Measurements from ENCODE around the gene TSPOAP1. TPM values are rescaled to one million over a fixed set of nuclear protein-coding genes. Genes with fewer than 3 reads are reported as not detected.

Gene TSPOAP1
- total RNA-seq, 2 experiments from 2014 or later, result 21.6 to 22.7 TPM

DNA sequence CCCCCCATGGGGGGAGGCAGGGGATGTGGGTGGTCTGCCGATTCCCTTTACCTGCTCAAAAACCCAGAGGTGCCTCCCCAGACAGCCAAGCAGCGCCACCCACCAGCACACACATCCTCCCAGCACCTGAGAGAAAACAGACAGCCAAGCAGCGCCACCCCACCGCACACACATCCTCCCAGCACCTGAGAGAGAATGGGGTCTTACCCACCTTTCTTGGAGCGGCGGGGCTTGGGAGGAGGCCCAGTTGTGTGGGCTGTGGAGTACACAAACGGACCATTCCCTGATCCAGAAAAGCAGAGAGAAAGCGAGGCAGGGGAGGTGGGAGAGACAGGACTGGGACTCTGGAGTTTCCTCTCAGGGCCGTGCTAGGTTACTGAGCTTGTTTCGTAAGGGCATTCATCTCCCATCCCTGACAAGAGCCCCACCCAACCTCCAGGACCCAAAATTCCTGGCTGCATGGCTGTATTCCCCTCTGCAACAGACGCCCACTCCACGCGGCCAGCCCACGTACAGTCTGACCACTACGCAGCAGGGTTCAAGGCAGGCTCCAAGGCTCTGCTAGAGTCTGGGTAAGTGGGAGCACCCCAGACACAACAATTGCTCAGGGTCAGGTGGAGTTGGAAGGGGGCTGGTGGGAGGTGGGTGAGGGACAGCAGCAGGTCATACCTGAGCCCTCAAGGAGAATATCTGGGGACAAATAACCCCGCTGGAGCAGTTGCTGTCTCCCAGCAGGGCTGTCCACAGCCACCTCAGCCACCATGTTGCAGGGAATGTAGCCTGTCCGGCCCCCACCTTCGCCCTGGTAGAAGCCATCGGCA is 22.3 kb downstream of the TSPOAP1 start:
- Mint-ChIP-seq H3K4me3 (no peak overlapping the region), H3K27me3 (no peaks in the 10 kb centered on the region), H3K4me1 (ENCODE audit: low read depth) (peaks cover 5% of the 10 kb centered on the region), H3K36me3 (no peaks in the 10 kb centered on the region), H3K27ac (no peak overlapping the region), H3K9me3 (no peaks in the 10 kb centered on the region)
- intact Hi-C loops (cut with micrococcal nuclease), result no loop called here
- no peak for DNase-seq
- CTCF ChIA-PET, result interaction anchor here (0.9 to 6.7 kb wide), 6 partner anchors 10 to 186 kb away, joined by 3 to 76 read pairs (median 10); partner anchors contain the start of genes HSF5 and RNF43
- POLR2A ChIA-PET, result no interaction called here

DNA sequence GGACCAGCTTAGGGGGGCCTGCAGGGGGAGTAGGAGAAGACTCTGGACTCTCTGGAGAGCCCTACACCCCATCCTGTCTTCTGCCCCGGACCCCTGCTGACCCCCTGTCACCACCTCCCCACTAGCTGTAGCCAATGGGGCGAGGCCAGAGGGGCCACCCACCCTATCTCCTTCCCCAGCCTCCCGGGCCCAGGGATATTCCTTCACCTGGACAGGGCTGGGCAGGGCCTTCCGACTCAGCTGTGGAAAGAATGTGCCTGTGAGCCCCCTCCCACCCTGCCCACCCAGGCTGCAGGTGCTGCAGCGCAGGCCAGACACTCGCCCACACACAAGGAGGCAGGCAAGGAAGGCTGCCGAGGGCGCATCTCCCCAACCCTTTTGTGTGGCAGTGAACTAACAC is 23.0 kb downstream of the TSPOAP1 start:
- Mint-ChIP-seq H3K36me3 (no peaks in the 10 kb centered on the region), H3K27me3 (no peaks in the 10 kb centered on the region), H3K4me1 (ENCODE audit: low read depth) (peaks cover 5% of the 10 kb centered on the region), H3K27ac (no peak overlapping the region), H3K9me3 (no peaks in the 10 kb centered on the region), H3K4me3 (no peak overlapping the region)
- CTCF ChIA-PET, result interaction anchor here (0.9 to 6.7 kb wide), 10 partner anchors 10 to 187 kb away, joined by 3 to 76 read pairs (median 6); partner anchors contain the start of genes HSF5 and RNF43
- POLR2A ChIA-PET, result interaction anchor here (1.1 to 1.5 kb wide), 2 partner anchors 12 to 22 kb away, joined by 4 to 6 read pairs; no protein-coding TSS in a partner anchor
- intact Hi-C loops (cut with micrococcal nuclease), result no loop called here
- no peak for DNase-seq

DNA sequence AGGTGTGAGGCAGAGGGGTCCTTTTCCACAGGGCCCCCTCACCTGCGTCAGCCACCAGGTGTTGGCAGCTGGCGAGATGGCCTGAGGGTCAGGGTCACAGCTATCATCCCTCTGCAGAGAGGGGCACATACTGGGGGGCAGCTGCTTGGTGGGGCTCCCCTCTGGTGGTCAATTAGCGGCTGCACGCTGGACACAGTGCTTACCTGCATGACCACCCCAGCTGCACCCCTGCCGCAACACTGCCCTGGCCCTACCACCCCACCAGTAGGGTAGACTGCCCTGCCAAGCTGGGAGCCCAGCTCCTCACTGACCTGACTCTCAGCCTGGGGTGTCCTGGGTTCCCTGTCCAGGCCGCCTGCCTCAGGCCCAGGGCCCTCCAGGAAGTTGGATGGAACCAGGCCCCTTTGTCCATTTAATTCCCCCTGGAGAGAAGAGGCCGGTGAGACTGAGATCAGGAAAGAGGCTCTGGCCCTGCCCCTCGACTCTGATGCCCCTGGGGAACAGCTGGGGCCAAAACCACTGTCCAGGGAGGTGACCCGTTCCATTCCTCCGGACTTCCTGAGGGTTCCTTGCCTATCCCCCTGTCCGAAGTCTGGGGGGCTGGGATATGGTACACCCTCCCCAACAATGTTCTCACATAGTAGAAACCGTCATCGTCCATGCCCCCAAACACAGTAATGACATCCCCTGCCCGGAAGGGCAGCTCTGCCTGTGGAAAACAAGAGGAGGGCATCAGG is 23.7 kb downstream of the TSPOAP1 start:
- no peaks in the 10 kb centered on the region for H3K9me3 Mint-ChIP-seq
- H3K4me3 Mint-ChIP-seq, result no peak overlapping the region
- intact Hi-C loops (cut with micrococcal nuclease), result loop anchor here (1.0 to 5.0 kb wide), 2 partner anchors 112 to 142 kb away; partner anchors contain the start of gene RNF43
- ChIA-PET POLR2A (interaction anchor here (1.0 to 1.5 kb wide), 3 partner anchors 13 to 47 kb away, joined by 3 to 6 read pairs (median 4); partner anchors contain the start of gene SUPT4H1), CTCF (interaction anchor here (0.5 to 6.7 kb wide), 28 partner anchors 9 to 273 kb away, joined by 3 to 76 read pairs (median 6); partner anchors contain the start of genes HSF5, RNF43 and SUPT4H1)
- no peaks in the 10 kb centered on the region for H3K36me3 Mint-ChIP-seq
- no peak overlapping the region for H3K27ac Mint-ChIP-seq
- no peak for DNase-seq
- no peaks in the 10 kb centered on the region for H3K27me3 Mint-ChIP-seq
- peaks cover 5% of the 10 kb centered on the region for H3K4me1 Mint-ChIP-seq (ENCODE audit: low read depth)

DNA sequence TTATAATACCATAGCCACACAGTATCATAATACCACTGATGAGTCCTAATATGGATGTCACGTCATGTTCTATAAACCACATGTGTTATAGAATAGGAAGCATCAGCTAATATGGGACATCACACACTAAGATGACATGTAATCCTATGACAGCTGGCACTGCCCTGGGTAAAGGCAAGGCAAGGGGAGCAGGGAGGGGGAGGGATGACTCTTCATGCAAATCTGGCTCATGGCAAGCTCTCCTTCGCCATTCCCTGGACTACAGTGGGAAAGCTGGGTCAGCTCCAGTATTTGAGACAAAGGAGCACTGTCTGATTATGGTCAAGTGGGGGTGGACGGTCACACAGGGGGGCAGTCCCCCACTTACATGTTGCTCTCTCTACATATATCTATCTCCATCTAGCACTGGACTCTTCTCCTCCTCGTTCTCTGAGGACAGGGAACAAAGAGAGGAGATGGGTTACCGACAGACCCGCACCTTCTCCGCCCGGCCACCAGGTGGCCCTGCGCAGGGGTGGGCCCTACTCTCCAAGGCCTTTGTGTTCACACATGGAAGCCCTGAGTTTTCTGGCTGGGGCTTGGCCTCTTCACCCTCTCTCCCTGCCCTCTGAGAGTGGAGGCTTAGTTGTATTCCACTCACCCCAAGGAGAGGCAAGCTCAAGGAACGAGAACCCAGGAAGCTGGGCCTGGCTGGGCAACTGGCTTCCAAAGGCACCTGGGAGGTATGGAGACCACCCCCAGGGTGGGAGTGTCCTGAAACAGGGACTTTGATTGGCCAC is 24.4 kb downstream of the TSPOAP1 start:
- Mint-ChIP-seq H3K36me3 (no peaks in the 10 kb centered on the region), H3K4me1 (ENCODE audit: low read depth) (peaks cover 5% of the 10 kb centered on the region), H3K9me3 (no peaks in the 10 kb centered on the region), H3K27ac (no peak overlapping the region), H3K4me3 (no peak overlapping the region), H3K27me3 (no peaks in the 10 kb centered on the region)
- peak; percentile 72 for DNase-seq
- intact Hi-C loops (cut with micrococcal nuclease), result loop anchor here (1.0 to 5.0 kb wide), 2 partner anchors 113 to 143 kb away; partner anchors contain the start of gene RNF43
- CTCF ChIA-PET, result interaction anchor here (0.6 to 6.7 kb wide), 40 partner anchors 8 to 666 kb away, joined by 3 to 76 read pairs (median 5); partner anchors contain the start of genes HSF5, RNF43 and SUPT4H1
- POLR2A ChIA-PET, result interaction anchor here (0.6 to 1.5 kb wide), 4 partner anchors 13 to 299 kb away, joined by 3 to 6 read pairs (median 4); partner anchors contain the start of gene SUPT4H1

DNA sequence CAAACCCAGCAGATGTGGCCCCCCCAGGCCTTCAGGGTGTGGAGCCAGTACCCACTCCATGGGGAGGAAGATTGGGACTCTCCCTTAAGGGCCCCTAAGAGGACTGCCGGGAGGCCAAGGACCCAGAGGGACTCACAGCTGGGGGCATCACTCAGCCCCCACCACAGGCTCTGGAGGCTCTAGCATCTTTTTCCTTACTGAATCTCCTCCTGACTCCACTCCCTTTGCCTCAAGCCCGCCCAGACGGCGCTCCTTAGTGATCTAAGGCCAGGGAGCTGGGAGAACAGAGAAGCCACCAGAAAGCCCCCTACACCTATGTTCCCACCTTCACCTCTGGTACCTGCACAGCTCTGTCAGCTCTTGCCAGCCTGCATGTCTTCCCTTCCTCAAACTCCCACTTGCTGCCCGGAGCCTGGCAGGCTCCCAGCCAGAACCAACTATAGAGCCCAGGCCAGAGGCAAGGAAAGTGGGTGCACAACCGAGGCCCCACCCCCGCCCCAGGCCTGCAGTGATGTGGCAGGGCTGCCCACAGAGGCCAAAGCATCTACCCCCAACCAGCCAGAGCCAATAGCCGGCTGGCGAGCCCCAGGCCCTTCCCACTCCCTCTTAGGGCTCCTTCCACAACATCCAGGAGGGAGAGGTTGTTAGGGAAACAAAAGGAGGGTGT is 25.5 kb downstream of the TSPOAP1 start:
- intact Hi-C loops (cut with micrococcal nuclease), result loop anchor here (5.0 kb wide), 1 partner anchor 114 kb away; the partner anchor contains the start of gene RNF43
- H3K9me3 Mint-ChIP-seq, result no peaks in the 10 kb centered on the region
- no peak for DNase-seq
- H3K27me3 Mint-ChIP-seq, result no peaks in the 10 kb centered on the region
- CTCF ChIA-PET, result interaction anchor here (0.7 to 6.7 kb wide), 19 partner anchors 9 to 185 kb away, joined by 3 to 76 read pairs (median 8); partner anchors contain the start of genes HSF5, RNF43 and SUPT4H1
- peaks cover 5% of the 10 kb centered on the region for H3K4me1 Mint-ChIP-seq (ENCODE audit: low read depth)
- no peak overlapping the region for H3K27ac Mint-ChIP-seq
- POLR2A ChIA-PET, result no interaction called here
- no peaks in the 10 kb centered on the region for H3K36me3 Mint-ChIP-seq
- no peak overlapping the region for H3K4me3 Mint-ChIP-seq

DNA sequence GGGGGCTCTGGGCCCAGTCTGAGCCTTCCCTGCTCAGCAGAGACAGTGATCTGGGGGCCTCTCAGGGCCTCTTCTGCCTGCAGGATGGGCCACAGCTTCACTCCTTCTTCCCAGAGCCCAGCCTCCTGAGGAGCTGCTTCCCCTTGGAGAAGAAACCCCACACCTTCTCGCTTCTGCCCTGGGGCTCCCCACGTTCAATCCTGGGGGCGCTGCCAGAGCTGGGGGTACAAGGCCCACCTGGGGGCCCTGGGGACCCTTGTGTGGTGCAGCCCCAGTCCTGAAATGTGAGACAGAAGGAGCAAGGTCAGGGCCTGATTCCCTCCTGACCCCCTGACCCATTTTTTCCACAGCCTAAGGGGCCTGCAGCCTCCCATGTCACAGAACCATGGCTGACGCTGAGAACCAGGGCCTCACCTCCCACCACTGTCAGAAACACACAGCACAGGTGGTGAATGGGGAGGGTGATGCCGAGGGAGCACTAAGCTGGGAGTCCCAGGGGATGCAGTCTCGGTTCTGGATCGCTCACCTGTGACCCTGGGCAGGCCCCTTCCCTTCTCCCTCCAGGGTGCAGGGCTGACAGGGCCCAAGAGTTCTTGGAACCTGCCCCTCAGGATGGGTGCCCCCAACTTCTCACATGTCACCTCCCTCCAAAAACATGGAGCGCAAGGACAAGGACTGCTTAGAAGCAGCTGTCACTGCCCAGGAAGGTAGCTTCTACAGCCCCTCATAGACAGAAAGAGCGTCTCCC is 26.2 kb downstream of the TSPOAP1 start:
- POLR2A ChIA-PET, result interaction anchor here (1.2 kb wide), 1 partner anchor 15 kb away, joined by 3 read pairs; no protein-coding TSS in a partner anchor
- Mint-ChIP-seq H3K4me1 (ENCODE audit: low read depth) (peaks cover 5% of the 10 kb centered on the region), H3K36me3 (no peaks in the 10 kb centered on the region), H3K27me3 (no peaks in the 10 kb centered on the region), H3K9me3 (no peaks in the 10 kb centered on the region), H3K27ac (no peak overlapping the region), H3K4me3 (no peak overlapping the region)
- CTCF ChIA-PET, result interaction anchor here (0.8 to 6.7 kb wide), 4 partner anchors 14 to 185 kb away, joined by 3 to 76 read pairs (median 14); partner anchors contain the start of genes HSF5 and RNF43
- no peak for DNase-seq
- intact Hi-C loops (cut with micrococcal nuclease), result loop anchor here (5.0 kb wide), 1 partner anchor 115 kb away; the partner anchor contains the start of gene RNF43

DNA sequence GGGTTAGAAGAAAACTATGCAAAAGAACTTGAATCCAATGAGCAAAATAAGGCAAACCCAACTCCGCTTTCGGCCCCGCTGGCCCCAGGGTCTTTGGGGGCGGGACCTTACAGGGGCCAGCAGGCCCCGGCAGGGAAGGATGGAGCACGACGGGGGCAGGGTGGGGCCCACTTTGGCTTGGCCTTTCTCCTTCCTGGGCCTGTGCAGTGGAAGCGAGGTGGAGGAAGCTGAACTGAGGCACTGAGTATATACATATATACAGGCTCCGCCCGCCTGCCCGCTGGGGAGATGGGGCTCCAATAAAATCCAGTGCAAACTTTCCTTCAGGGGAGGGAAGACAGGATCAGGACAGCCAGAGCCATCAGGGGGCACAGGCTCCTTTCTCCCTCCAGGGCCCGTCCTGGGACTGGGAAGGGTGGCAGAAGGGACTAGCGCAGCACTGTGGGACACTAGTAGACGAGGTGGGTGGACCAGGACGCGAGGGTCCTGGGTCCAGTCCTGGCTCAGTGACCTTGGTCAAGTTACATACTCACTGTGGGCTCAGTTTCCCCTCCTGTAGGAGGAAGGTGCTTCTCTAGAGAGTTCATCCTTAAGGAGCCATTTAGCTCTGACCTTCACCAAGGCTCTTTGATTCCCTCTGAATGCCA is 27.0 kb downstream of the TSPOAP1 start:
- no peak overlapping the region for H3K4me3 Mint-ChIP-seq
- H3K36me3 Mint-ChIP-seq, result no peaks in the 10 kb centered on the region
- peaks cover 5% of the 10 kb centered on the region for H3K4me1 Mint-ChIP-seq (ENCODE audit: low read depth)
- no peaks in the 10 kb centered on the region for H3K27me3 Mint-ChIP-seq
- CTCF ChIA-PET, result interaction anchor here (1.1 kb wide), 1 partner anchor 186 kb away, joined by 4 read pairs; the partner anchor contains the start of gene HSF5
- H3K27ac Mint-ChIP-seq, result no peak overlapping the region
- no peaks in the 10 kb centered on the region for H3K9me3 Mint-ChIP-seq
- DNase-seq, result no peak
- POLR2A ChIA-PET, result interaction anchor here (1.2 kb wide), 1 partner anchor 16 kb away, joined by 3 read pairs; no protein-coding TSS in a partner anchor
- intact Hi-C loops (cut with micrococcal nuclease), result loop anchor here (5.0 kb wide), 1 partner anchor 116 kb away; the partner anchor contains the start of gene RNF43

DNA sequence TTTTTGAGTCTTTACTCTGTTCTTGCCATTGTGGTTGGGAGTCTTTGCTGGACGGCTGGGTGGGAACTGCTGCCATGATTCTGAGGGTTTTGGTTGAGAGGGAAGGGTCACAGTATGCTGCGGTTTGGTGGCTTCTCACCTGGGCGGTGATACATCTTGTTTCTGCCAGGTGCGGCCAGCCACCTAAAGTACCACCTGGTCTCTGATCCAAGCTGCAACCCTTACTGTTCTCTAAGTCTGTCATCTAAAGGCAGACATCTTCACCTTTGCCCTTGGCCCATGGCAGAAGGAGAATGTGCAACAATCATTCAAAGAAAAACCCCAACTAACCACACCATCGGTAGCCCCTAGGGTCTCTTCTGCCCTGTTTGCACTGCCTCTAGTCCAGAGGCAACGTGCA is 28.3 kb downstream of the TSPOAP1 start:
- no peak for DNase-seq
- no peak overlapping the region for H3K27ac Mint-ChIP-seq
- peaks cover 5% of the 10 kb centered on the region for H3K4me1 Mint-ChIP-seq (ENCODE audit: low read depth)
- intact Hi-C loops (cut with micrococcal nuclease), result loop anchor here (5.0 kb wide), 1 partner anchor 117 kb away; the partner anchor contains the start of gene RNF43
- H3K36me3 Mint-ChIP-seq, result no peaks in the 10 kb centered on the region
- H3K4me3 Mint-ChIP-seq, result no peak overlapping the region
- H3K27me3 Mint-ChIP-seq, result no peaks in the 10 kb centered on the region
- no peaks in the 10 kb centered on the region for H3K9me3 Mint-ChIP-seq
- CTCF ChIA-PET, result no interaction called here
- POLR2A ChIA-PET, result no interaction called here

DNA sequence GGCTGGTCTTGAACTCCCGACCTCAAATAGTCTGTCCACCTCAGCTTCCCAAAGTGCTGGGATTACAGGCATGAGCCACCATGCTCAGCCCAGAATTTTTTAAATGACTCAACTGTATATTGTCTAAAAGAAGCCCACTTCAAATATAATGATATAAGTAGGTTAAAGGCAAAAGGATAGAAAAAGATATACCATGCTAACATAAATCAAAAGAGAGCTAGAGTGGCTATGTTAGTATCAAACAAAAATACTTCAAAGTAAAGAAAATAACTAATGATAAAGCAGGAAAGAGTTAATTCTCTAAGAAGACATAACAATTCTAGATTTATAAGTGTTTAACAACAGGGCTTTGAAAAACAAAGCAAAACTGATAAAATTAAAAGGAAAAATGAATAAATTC is 34.6 kb downstream of the TSPOAP1 start:
- H3K36me3 Mint-ChIP-seq, result no peaks in the 10 kb centered on the region
- ChIA-PET CTCF (interaction anchor here (0.6 to 1.6 kb wide), 3 partner anchors 10 to 346 kb away, joined by 3 to 10 read pairs (median 3); no protein-coding TSS in a partner anchor), POLR2A (no interaction called here)
- H3K4me1 Mint-ChIP-seq (ENCODE audit: low read depth), result no peaks in the 10 kb centered on the region
- no peak for DNase-seq
- no peak overlapping the region for H3K4me3 Mint-ChIP-seq
- intact Hi-C loops (cut with micrococcal nuclease), result no loop called here
- peaks cover 1% of the 10 kb centered on the region for H3K27me3 Mint-ChIP-seq
- H3K9me3 Mint-ChIP-seq, result no peaks in the 10 kb centered on the region
- H3K27ac Mint-ChIP-seq, result no peak overlapping the region

DNA sequence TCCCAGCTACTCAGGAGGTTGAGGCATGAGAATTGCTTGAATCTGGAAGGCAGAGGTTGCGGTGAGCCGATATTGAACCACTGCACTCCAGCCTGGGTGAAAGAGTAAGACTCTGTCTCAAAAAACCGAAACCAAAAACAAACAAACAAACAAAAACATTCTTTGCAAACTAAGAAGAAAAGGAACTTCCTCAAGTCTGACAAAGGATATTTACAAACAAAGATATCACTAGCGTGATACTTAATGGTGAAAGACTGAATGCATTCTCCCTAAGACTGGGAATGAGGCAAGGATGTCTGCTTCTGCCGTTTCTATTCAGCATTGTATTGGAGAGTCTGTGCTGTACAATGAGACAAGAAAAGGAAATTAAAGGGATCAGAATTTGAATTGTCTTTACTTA is 37.3 kb downstream of the TSPOAP1 start:
- no peaks in the 10 kb centered on the region for H3K4me1 Mint-ChIP-seq (ENCODE audit: low read depth)
- no peaks in the 10 kb centered on the region for H3K9me3 Mint-ChIP-seq
- DNase-seq, result no peak
- intact Hi-C loops (cut with micrococcal nuclease), result no loop called here
- H3K36me3 Mint-ChIP-seq, result no peaks in the 10 kb centered on the region
- H3K27ac Mint-ChIP-seq, result no peak overlapping the region
- H3K4me3 Mint-ChIP-seq, result no peak overlapping the region
- ChIA-PET CTCF (interaction anchor here (2.0 kb wide), 1 partner anchor 13 kb away, joined by 10 read pairs; no protein-coding TSS in a partner anchor), POLR2A (no interaction called here)
- H3K27me3 Mint-ChIP-seq, result peaks cover 3% of the 10 kb centered on the region

Measured in activated CD4-positive, alpha-beta memory T cell treated with anti-CD3 and anti-CD28 coated beads for 36 hours (primary cell).